SU-DHL-6 (cell line): ENCODE measurements around the gene CUBN.

Experiments
- EZH2phosphoT487 ChIP-seq: fragments of 200-600 bp; sonication (generic), shearing (Covaris generic); conservative IDR thresholded peaks from 2 replicates; pipeline ENCODE4 v1.6.1; 2018; ENCODE audit warnings: mild to moderate bottlenecking, antibody characterized with exemption, low read length, moderate library complexity, mixed read lengths
- TF ChIP-seq, protein P1 (sequence below): fragments of 200-600 bp; sonication (generic); IDR thresholded peaks from one replicate; pipeline ENCODE4 v1.5.1; 2017; ENCODE audit warnings: antibody characterized with exemption, mild to moderate bottlenecking, low read length, moderate library complexity; ENCODE audit not compliant: insufficient read depth, poor library complexity, severe bottlenecking

DNA sequence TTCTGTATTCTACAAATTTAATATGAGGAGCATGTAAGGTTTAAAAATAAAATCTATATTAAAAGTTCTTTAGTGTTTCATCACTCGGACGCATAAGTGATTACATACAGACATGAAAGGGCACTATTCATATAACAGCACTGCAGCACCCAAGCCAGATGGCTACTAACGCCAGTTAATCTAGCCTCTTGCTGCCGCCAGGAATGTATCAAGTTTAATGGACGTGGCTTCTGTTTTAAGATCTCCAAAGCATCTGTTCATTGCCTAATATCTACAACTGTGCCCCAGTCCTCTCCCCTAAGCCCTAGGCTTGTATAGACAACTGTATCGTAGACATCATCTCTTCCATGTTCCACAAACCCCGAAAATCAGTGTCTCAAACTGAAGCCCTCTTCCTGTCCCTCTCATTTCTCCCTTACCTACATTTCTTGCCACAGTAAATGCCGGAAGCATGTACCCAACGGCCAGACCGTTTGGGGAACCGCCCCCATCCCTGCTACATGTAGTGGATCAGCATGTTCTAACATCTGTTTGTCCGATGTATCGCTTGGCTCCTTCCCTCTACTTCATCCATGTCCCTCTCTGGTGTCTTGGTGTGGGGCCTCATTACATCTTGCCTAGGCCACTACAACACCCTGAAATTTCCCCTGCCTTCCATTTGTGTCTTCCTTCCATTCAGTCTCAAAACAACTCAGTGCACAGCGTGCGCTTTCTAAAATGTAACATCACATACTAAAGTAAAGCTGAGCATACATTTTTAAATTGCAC, 164.9 kb downstream of the CUBN start:
- TF ChIP-seq, protein P1, sequence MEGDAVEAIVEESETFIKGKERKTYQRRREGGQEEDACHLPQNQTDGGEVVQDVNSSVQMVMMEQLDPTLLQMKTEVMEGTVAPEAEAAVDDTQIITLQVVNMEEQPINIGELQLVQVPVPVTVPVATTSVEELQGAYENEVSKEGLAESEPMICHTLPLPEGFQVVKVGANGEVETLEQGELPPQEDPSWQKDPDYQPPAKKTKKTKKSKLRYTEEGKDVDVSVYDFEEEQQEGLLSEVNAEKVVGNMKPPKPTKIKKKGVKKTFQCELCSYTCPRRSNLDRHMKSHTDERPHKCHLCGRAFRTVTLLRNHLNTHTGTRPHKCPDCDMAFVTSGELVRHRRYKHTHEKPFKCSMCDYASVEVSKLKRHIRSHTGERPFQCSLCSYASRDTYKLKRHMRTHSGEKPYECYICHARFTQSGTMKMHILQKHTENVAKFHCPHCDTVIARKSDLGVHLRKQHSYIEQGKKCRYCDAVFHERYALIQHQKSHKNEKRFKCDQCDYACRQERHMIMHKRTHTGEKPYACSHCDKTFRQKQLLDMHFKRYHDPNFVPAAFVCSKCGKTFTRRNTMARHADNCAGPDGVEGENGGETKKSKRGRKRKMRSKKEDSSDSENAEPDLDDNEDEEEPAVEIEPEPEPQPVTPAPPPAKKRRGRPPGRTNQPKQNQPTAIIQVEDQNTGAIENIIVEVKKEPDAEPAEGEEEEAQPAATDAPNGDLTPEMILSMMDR: no peak
- TF ChIP-seq EZH2phosphoT487: no peak
